ENCODE data around the gene TNF. TPM values are rescaled to one million over a fixed set of nuclear protein-coding genes. Genes with fewer than 3 reads are reported as not detected.
"Not testable (repeated sequence)": the region's sequence is repeated elsewhere in the genome, so short reads cannot be mapped to it uniquely, and the experiment has no call there.

The TNF gene
- total RNA-seq, 1 donor from 2014 or later: 1.9 TPM

- no peak for DNase-seq
Measured at GRCh38 chr6:31588871-31589650, 13.7 kb downstream of the TNF start.

- DNase-seq: not testable (repeated sequence)
Measured at GRCh38 chr6:31590691-31591090, 15.3 kb downstream of the TNF start.

- no peak for DNase-seq
Measured at GRCh38 chr6:31592396-31592771, 17.0 kb downstream of the TNF start.

- DNase-seq: no peak
Measured at GRCh38 chr6:31597006-31597405, 21.6 kb downstream of the TNF start.

GRCh38 chr6:31607317-31607716 is 32.0 kb downstream of the TNF start:
- DNase-seq: no peak

- no peak for DNase-seq
Measured at GRCh38 chr6:31609519-31610406, 34.4 kb downstream of the TNF start.

GRCh38 chr6:31610968-31611367 is 35.6 kb downstream of the TNF start:
- no peak for DNase-seq

GRCh38 chr6:31614075-31614619 is 38.8 kb downstream of the TNF start:
- DNase-seq: no peak

- no peak for DNase-seq
Measured at GRCh38 chr6:31614684-31615578, 39.6 kb downstream of the TNF start, which contains the start of gene AIF1. AIF1 (plus strand) TSS chr6:31615234; CDS start chr6:31615330, 96 bp downstream.

GRCh38 chr6:31615748-31616147 is 40.4 kb downstream of the TNF start:
- DNase-seq: no peak

GRCh38 chr6:31617010-31617409 is 41.6 kb downstream of the TNF start:
- DNase-seq: no peak

GRCh38 chr6:31619805-31620585 is 44.6 kb downstream of the TNF start:
- DNase-seq: peak; percentile 99

- peak; percentile 56 for DNase-seq
Measured at GRCh38 chr6:31620586-31621319, 45.4 kb downstream of the TNF start, which contains the start of gene PRRC2A. PRRC2A (plus strand) TSS chr6:31620715; CDS start chr6:31622790, 2,075 bp downstream.

GRCh38 chr6:31621320-31621939 is 46.1 kb downstream of the TNF start:
- no peak for DNase-seq

GRCh38 chr6:31621991-31622390 is 46.6 kb downstream of the TNF start:
- no peak for DNase-seq

GRCh38 chr6:31622684-31623091 is 47.3 kb downstream of the TNF start:
- DNase-seq: no peak

GRCh38 chr6:31624070-31624469 is 48.7 kb downstream of the TNF start:
- no peak for DNase-seq

GRCh38 chr6:31626952-31627351 is 51.6 kb downstream of the TNF start:
- no peak for DNase-seq

- DNase-seq: no peak
Measured at GRCh38 chr6:31627690-31628287, 52.4 kb downstream of the TNF start.

Measured in skin of body (tissue), 2 donors.